Keratinocyte (primary cell): ENCODE results near the gene AHCYL2. TPM values are rescaled to one million over a fixed set of nuclear protein-coding genes. Genes with fewer than 3 reads are reported as not detected.

Source experiments
- DNase-seq: peaks from one replicate; pipeline ENCODE4 v3.0.0-alpha.2; 2011; ENCODE audit warnings: low read depth, missing footprints, low spot score
- FAIRE-seq: peaks from 2 replicates; lab custom pipeline; 2011; peaks lifted over from hg19 to GRCh38; lab: Jason Lieb, UNC
- H2AFZ ChIP-seq: 2 replicates; pipeline ENCODE4 v1.6.0; 2012; ENCODE audit warnings: low read length, control low read depth, inconsistent platforms; ENCODE audit not compliant: control insufficient read depth
- H3K27ac ChIP-seq: 2 replicates; pipeline ENCODE4 v1.5.1; 2011; ENCODE audit warnings: low read length; ENCODE audit not compliant: control insufficient read depth, insufficient read depth
- H3K27me3 ChIP-seq: 3 replicates; pipeline ENCODE4 v1.6.0; 2011; ENCODE audit warnings: low read length; ENCODE audit not compliant: control insufficient read depth, insufficient read depth; ENCODE audit errors: extremely low read depth
- H3K36me3 ChIP-seq, 2 experiments: 2 replicates in 1 of 2; 3 replicates in 1 of 2; pipeline ENCODE4 v1.5.1; 2011; ENCODE audit warnings: low read length in 2 of 2, mild to moderate bottlenecking in 1 of 2; ENCODE audit not compliant: control insufficient read depth in 2 of 2, insufficient read depth in 2 of 2; ENCODE audit errors: extremely low read depth in 1 of 2
- H3K4me1 ChIP-seq: 3 replicates; pipeline ENCODE4 v1.5.1; 2011; ENCODE audit warnings: low read length; ENCODE audit not compliant: control insufficient read depth, insufficient read depth; ENCODE audit errors: extremely low read depth
- H3K4me2 ChIP-seq: 3 replicates; pipeline ENCODE4 v1.6.0; 2011; ENCODE audit warnings: low read depth, low read length; ENCODE audit not compliant: control insufficient read depth, insufficient read depth; ENCODE audit errors: extremely low read depth
- H3K4me3 ChIP-seq, 3 experiments: fragments of 200-600 bp in 1 of 3; sonication (generic) in 1 of 3; 2 replicates in 2 of 3; 3 replicates in 1 of 3; pipeline ENCODE4 v1.5.1; 2011 to 2016; ENCODE audit warnings: low read length in 3 of 3, mild to moderate bottlenecking in 3 of 3, control low read depth in 2 of 3, inconsistent platforms in 1 of 3, low read depth in 1 of 3, mixed read lengths in 1 of 3, mixed run types in 1 of 3, moderate library complexity in 1 of 3; ENCODE audit not compliant: control insufficient read depth in 2 of 3, insufficient read depth in 2 of 3; ENCODE audit errors: extremely low read depth in 1 of 3
- H3K79me2 ChIP-seq: 2 replicates; pipeline ENCODE4 v1.6.0; 2012; ENCODE audit warnings: low read length; ENCODE audit not compliant: control insufficient read depth, insufficient read depth
- H3K9ac ChIP-seq: 3 replicates; pipeline ENCODE4 v1.6.0; 2011; ENCODE audit warnings: low read length; ENCODE audit not compliant: control insufficient read depth, insufficient read depth; ENCODE audit errors: extremely low read depth
- H3K9me1 ChIP-seq: 3 replicates; pipeline ENCODE4 v1.6.0; 2011; ENCODE audit warnings: low read length; ENCODE audit not compliant: control insufficient read depth, insufficient read depth; ENCODE audit errors: extremely low read depth
- H3K9me3 ChIP-seq: 2 replicates; pipeline ENCODE4 v1.5.1; 2012; ENCODE audit warnings: low read depth, low read length; ENCODE audit not compliant: control insufficient read depth
- H4K20me1 ChIP-seq: 3 replicates; pipeline ENCODE4 v1.6.0; 2011; ENCODE audit warnings: low read length; ENCODE audit not compliant: control insufficient read depth, insufficient read depth; ENCODE audit errors: extremely low read depth
- CTCF ChIP-seq, 3 experiments: IDR thresholded peaks in 1 of 3; conservative IDR thresholded peaks in 1 of 3; optimal IDR thresholded peaks in 1 of 3; 2 replicates in 2 of 3; 3 replicates in 1 of 3; pipeline versions ENCODE3 to v1.5.1; 2011; ENCODE audit warnings: low read length in 3 of 3, mild to moderate bottlenecking in 3 of 3, moderate library complexity in 2 of 3, control low read depth in 1 of 3, inconsistent platforms in 1 of 3; ENCODE audit not compliant: insufficient read depth in 2 of 3; ENCODE audit errors: extremely low read depth in 1 of 3
- EZH2 ChIP-seq: IDR thresholded peaks from one replicate; pipeline ENCODE4 v1.6.1; 2012; ENCODE audit warnings: inconsistent platforms, mild to moderate bottlenecking, low read length, moderate library complexity
- dilution Hi-C: fragments of 300-500 bp; cut with MboI; formaldehyde crosslinking; loops from one replicate; pipeline ENCODE4 v1.7.0; 2020; ENCODE audit warnings: low sequenced_read_pairs; ENCODE audit not compliant: extremely low pct_ligation_motif_present
- polyA plus RNA-seq, 5 experiments: library from polyadenylated mRNA; depleted of rRNA in 3 of 5; stranded (reverse) in 3 of 5; stranded (forward) in 1 of 5; unstranded in 1 of 5; fragments of >200 nt; gene quantifications; 1 replicate in 1 of 5; 2 replicates in 3 of 5; 3 replicates in 1 of 5; pipeline versions ENCODE4 v1.2.1 to v1.2.3, GENCODE V29; 2011 to 2012; ENCODE audit warnings: missing spikeins in 2 of 5, low read depth in 1 of 5, low replicate concordance in 1 of 5

AHCYL2 gene
- polyA plus RNA-seq, 1 donor (not counting 4 experiments of a cell fraction or from before 2014, with no cell fraction given) = 32.8 TPM

DNA sequence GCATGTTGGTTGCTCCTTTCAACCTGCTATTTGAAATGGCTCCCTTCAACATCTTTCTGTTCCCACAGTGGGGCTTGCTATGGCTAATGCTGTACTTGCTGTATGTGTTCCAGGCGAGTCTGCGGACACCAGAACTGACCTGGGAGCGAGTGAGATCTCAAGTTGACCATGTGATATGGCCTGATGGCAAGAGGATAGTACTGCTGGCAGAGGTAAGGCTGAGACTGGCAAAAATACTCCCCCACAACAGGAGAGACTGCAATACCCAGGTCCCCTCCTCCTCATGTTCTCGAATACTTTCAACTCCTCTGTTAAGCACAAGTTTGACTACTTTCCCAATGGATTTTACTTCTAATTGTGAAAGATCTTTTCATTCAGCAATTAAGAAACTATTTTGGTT, 197.9 kb downstream of the AHCYL2 start:
- Histone ChIP-seq H3K9me1 (no peaks in the 10 kb centered on the region), H3K4me1 (peaks cover 4% of the 10 kb centered on the region), H2AFZ (no peak overlapping the region), H3K36me3 (peaks cover 11 to 15% of the 10 kb centered on the region in 2 experiments), H3K27me3 (no peaks in the 10 kb centered on the region), H3K4me2 (no peak overlapping the region), H3K9me3 (no peaks in the 10 kb centered on the region), H3K9ac (no peak overlapping the region), H4K20me1 (no peaks in the 10 kb centered on the region), H3K79me2 (no peaks in the 10 kb centered on the region), H3K4me3 (no peak overlapping the region), H3K27ac (no peak overlapping the region)
- dilution Hi-C loops = no loop called here
- TF ChIP-seq CTCF (optimal IDR thresholded peaks at IDR 0.05 in 1 of 3, IDR thresholded peaks at IDR 0.05 in 1 of 3, conservative IDR thresholded peaks at IDR 0.05 in 1 of 3; ENCODE audit: extremely low read depth in 1 of 3, insufficient read depth in 2 of 3, low read length in 3 of 3) (no peak), EZH2 (no peak)
- FAIRE-seq (no peak), DNase-seq (no peak)

- no peaks in the 10 kb centered on the region for H3K79me2 ChIP-seq
- dilution Hi-C loops = no loop called here
- FAIRE-seq (no peak), DNase-seq (no peak)
- H3K9ac ChIP-seq = no peak overlapping the region
- H3K9me3 ChIP-seq = no peaks in the 10 kb centered on the region
- no peaks in the 10 kb centered on the region for H3K9me1 ChIP-seq
- peaks cover 4% of the 10 kb centered on the region for H3K4me1 ChIP-seq
- TF ChIP-seq CTCF (optimal IDR thresholded peaks at IDR 0.05 in 1 of 3, IDR thresholded peaks at IDR 0.05 in 1 of 3, conservative IDR thresholded peaks at IDR 0.05 in 1 of 3; ENCODE audit: extremely low read depth in 1 of 3, insufficient read depth in 2 of 3, low read length in 3 of 3) (no peak), EZH2 (no peak)
- no peak overlapping the region for H2AFZ ChIP-seq
- no peak overlapping the region for H3K27ac ChIP-seq
- no peak overlapping the region for H3K4me3 ChIP-seq
- H3K27me3 ChIP-seq = no peaks in the 10 kb centered on the region
- H4K20me1 ChIP-seq = no peaks in the 10 kb centered on the region
- no peak overlapping the region for H3K4me2 ChIP-seq
- H3K36me3 ChIP-seq = peaks cover 13 to 15% of the 10 kb centered on the region in 2 experiments
Measured at GRCh38 chr7:129423700-129424410, 199.0 kb downstream of the AHCYL2 start.
